Measurements from ENCODE around the gene CYFIP2.

CYFIP2 gene

DNA sequence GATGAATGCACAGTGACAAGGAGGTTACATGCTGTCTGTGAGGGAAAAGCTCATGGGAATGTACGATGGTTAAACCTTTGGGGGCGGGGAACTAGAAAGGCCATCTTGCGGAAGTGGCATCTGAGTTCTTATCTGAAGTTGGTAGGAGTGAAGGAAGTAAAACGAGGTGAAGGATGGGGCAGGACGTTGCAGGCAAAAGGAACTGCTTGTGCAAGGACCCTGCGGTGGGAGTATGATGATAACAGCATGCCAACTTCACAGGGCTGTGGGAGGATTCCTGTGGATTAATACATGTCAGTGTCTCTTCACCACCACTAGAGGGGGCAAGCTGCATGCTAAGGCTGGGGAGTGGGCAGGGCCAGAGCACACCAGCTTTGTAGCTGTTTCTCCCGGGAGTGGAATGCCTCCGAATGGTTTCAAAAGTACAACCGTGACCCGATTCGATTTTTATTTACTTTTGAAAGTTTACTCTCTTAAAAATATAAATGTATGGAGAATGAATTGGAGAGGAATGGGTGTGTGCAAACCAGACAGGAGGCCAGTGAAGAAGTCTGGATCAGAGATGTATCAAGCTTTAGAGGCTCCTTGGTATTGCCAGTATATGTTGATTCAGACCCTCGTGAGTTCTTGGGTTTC, 62.5 kb downstream of the CYFIP2 start:
- DNase-seq, result peak; percentile 17

DNA sequence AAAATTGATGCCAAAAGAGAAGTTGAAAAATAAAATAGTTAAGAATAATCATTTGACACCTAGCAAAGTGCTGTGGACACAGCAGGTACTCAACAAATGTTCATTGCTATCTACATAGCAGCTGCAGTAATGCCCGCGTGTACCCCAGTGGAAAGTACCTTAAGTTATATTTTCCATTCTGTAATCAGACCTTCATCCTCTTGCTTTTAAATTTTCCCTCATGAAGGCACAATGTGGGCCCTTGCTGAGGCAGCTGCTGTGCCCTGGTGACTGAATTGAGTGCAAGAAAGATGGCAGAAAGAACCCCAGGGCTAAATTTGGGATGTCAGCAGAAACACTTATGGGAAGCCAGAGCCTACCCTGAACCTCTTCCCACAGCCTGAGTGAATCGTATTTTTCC, 65.9 kb downstream of the CYFIP2 start:
- DNase-seq, result no peak

GRCh38 chr5:157335534-157336422, 69.9 kb downstream of the CYFIP2 start:
- DNase-seq, result no peak

DNA sequence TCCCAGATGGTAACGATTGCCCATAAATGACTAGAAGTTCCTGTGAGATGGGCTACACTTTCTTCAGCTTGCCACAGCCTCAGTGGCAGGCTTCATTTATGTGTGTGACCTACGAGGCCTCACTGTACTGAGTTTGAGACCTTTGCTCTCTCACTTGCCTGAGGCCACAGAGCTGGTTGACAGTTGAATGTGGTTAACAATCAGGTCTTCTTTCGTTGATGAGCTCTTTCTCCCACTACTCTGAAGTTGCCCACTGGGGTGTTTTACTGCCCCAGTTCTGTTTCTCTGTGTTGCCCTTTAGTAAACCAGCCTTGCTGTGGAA, 70.5 kb downstream of the CYFIP2 start:
- DNase-seq, result no peak

GRCh38 chr5:157339409-157339808, 73.5 kb downstream of the CYFIP2 start:
- no peak for DNase-seq

GRCh38 chr5:157342822-157343402, 77.0 kb downstream of the CYFIP2 start:
- no peak for DNase-seq

- no peak for DNase-seq
Measured at GRCh38 chr5:157343842-157344790, 78.2 kb downstream of the CYFIP2 start.

- DNase-seq, result no peak
Measured at GRCh38 chr5:157345067-157345466, 79.1 kb downstream of the CYFIP2 start.

DNA sequence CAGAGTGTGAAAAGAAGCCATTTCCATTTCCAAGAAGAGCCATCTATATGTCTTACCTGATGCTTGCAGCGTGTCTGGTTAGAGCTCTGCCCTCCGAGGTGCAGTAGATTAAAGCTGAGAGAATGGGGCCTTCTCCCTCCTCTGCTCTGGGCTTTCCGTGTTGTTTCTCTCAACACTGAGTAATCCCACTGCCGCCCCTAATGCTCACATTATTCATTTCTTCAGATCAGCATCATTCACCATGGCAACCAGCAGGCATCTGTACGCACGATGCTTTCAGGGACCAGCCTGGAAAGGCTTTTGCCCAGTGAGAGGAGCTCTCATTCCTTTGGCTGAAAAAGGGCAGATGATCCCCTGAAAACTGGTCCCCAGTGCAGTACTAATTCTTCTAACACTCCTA, 79.6 kb downstream of the CYFIP2 start:
- DNase-seq, result no peak

DNA sequence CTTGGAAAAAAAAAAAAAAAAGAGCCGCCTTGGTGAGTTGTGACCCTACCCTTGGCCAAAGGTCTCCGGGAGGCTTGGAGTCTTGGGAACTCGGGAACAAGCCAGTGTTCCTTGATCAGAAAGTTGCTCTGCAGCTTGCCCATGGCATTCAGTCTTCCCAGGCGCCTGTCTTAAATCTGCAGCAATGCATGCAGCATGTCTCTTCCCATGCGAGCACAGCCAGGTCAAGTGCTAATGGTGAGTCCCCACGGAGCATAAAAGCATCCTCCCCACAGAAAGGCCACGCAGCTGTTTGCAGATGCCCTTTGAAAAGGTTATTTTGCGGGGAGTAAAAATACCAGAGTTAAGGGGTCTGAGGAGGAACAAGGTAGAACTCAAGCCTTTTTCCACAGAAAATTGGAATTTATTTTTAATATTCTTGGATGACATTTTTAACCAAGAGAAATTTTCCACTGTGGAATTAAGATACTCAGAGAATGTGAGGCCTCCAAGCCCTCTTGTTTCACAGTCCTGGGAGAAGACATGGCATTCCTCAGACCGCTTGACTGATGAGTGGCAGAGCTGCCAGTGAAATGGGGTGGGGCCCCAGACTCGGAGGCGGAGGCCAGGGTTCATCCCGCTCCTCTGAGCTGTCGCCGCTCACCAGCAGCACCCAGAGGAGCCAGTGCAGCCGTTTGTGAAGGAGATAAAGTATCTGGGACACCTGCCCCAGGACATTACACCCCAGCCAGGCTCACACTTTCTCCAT, 81.6 kb downstream of the CYFIP2 start:
- no peak for DNase-seq

- no peak for DNase-seq
Measured at GRCh38 chr5:157348049-157348400, 82.1 kb downstream of the CYFIP2 start.

- DNase-seq, result no peak
Measured at GRCh38 chr5:157350939-157351801, 85.2 kb downstream of the CYFIP2 start.

- DNase-seq, result no peak
Measured at GRCh38 chr5:157351802-157352092, 85.8 kb downstream of the CYFIP2 start.

GRCh38 chr5:157352756-157353340, 86.9 kb downstream of the CYFIP2 start:
- no peak for DNase-seq

- no peak for DNase-seq
Measured at GRCh38 chr5:157354800-157355199, 88.9 kb downstream of the CYFIP2 start.

DNA sequence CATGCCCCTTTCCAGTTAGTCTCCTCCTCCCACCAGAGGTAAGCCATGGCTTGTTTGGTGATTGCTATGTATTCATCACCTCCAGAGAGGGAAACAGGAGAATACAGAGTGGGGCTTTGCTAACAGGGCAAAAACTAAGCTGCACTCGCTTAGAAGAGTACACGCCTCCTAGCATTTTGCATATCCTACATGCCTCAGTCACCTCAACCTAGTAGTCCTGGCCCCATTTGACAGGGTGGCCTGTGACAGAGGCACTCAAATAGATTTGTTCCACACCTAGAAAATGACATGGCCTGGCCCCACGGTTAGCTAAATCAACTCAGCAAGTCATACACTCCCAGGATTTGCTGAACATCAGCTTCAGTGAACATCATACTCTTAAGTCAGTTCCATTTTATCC, 90.7 kb downstream of the CYFIP2 start:
- no peak for DNase-seq

DNA sequence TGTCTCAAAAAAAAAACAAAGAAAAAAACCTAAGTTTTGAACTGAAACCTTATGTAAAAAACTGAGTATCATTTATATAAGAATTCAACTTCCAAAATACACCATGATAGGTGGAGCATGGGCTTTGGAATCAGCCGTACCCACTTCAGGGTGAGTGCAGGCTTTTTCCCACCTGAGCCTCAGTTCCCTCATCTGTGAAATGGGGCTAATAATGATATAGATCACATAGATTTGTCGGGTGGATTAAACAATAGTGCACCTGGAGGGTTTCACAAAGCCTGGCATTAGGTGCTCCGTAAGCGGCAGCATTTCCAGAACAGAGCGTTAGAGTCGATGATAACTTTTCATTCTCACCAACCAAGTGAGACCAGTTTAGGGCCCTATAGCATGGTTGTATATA, 91.9 kb downstream of the CYFIP2 start:
- no peak for DNase-seq

- no peak for DNase-seq
Measured at GRCh38 chr5:157358871-157359270, 92.9 kb downstream of the CYFIP2 start.

DNA sequence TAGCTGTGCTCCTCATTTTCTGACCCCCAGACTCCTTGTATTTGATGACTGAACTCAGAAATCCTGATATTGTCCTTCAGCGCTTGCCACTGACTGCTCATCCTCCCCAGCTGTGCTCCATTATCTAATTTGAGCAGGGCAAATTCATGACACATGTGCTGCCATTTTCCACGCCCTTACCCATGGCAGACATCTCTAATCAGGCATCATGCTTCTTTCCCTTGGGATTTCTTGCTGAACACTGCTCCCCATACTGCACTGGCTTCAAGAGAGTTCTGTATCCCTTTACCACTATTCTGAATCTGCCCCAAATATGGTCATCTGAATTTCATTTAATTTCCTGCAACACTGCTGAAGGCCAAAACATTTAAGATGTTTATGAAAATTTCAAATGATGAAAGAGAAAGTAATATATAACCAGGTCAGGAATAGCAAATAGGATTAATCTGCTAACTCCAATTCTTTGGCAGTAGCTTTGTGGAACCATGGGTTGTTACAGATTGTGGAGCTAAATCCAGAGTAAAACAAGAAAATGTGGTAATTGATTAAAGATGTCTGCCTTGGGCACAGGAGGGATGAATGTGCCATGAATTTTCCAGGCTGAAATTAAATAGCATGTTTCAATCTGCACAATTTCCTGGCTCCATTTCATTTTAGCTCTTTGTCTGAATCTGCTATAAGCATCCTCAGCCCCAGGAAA, 93.6 kb downstream of the CYFIP2 start:
- DNase-seq, result no peak

- DNase-seq, result no peak
Measured at GRCh38 chr5:157362012-157362411, 96.1 kb downstream of the CYFIP2 start.

- DNase-seq, result no peak
Measured at GRCh38 chr5:157362502-157362901, 96.6 kb downstream of the CYFIP2 start.
